NOMO-1 treated with DMSO at 0.1 percent for 48 hours (cell line): ENCODE measurements around the gene DCP2.

Source experiments
- DNase-seq: peaks from one replicate; lab custom pipeline; 2025; ENCODE audit not compliant: unreplicated experiment; lab: John Stamatoyannopoulos, UW

The DCP2 gene

DNA sequence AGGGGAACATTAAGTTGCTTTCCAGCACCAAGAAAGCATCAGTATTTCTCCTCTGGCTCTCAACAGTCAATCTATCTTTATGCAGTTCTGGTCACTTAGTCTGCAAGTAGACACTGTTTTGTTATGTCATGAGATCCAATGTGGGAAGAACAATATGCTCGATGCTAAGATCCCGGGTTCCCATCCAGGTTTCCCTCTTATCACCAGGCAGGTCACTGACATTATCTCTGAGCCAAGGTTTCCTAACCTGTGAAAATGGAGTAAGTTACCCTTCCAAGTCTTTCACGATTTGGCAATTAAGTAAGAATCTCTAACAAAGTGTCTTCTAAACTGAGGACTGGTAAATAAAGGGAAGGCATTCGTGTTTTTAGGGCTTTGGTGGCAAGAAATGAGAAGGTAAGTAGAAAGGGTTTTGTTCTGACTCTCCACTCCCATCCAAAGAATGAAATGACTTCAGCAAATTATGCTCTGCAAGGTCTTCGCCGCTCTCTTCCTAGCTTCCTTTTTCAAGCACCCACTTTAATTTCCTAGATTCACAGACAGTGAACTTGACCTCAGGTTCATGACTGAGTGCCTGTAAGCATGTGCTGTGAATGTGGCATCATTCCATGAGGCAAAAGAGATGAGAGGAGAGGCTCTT lies 86.4 kb downstream of the DCP2 start:
- DNase-seq: no peak

DNA sequence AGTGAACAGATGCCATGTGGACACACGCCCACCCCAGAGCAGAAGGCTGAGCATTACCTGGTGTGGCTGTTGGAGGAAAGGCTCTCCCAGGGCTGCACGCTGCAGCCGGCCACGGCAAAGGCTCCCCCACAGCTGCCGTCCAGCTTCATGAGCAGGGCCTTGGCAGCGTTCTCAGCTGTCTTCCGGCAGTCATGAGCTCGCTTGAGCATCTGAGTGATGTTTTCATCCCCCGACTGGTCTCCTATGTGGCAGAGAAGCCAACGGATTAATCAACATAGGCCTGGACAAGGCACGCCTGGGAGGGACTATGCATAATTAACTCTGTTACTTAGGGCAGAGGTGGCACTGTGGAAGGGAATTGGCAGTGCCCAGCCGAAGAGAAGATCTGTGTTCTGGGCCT lies 87.3 kb downstream of the DCP2 start:
- no peak for DNase-seq

- no peak for DNase-seq
Observed at GRCh38 chr5:113064806-113065205, 88.2 kb downstream of the DCP2 start.

- DNase-seq: no peak
Observed at GRCh38 chr5:113065626-113066025, 89.0 kb downstream of the DCP2 start.

DNA sequence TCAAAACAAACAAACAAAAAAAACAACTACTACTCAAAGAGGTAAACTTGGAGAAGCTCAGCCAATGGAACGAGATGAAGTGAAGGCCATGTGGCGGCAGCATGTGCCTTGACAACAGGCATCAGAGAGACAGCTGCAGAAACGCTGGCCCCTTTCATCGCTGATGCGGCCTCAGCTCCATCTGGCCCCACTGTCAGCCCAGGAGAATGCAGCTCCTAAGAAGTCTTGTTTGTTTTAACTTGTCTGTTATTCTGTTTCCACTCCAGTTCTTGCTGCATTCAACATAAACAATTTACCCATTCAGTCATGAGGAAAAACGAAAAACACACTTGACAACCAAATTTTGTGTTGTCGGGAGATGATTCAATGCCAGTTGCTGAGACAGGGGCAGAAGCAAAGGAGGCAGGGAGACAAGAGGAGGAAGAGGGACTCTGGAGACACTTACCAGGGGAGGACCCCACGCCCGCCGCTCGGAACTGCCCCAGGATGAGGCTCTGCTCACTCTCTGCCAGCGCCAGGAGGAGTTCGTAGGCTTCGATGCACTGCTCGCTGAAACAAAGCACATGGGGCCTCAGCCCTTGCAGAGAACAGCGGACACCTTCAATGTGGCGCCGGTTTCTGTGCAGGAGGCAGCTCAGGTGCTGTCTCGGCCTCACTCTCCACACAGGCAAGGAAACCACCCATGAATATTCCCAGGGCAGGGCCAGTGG lies 91.2 kb downstream of the DCP2 start:
- no peak for DNase-seq

- DNase-seq: no peak
Observed at GRCh38 chr5:113068559-113068958, 92.0 kb downstream of the DCP2 start.
